Stimulated activated naive CD8-positive, alpha-beta T cell treated with anti-CD3 and anti-CD28 coated beads, Interleukin-15, Interleukin-2, amounts not matched to agents 100 ng/mL and 50 ng/mL, for 24 hours (primary cell): ENCODE results near the gene SAMD14.

Experiments used
- H3K27ac Mint-ChIP-seq: one replicate; pipeline ENCODE4 v1.8.0; 2021; ENCODE audit warnings: mild to moderate bottlenecking, mixed read lengths
- H3K27me3 Mint-ChIP-seq: one replicate; pipeline ENCODE4 v1.8.0; 2021; ENCODE audit warnings: mixed read lengths
- H3K36me3 Mint-ChIP-seq: one replicate; pipeline ENCODE4 v1.8.0; 2021; ENCODE audit warnings: low read depth, mixed read lengths
- H3K4me1 Mint-ChIP-seq: one replicate; pipeline ENCODE4 v1.8.0; 2021; ENCODE audit warnings: low read depth, mixed read lengths
- H3K4me3 Mint-ChIP-seq: one replicate; pipeline ENCODE4 v1.8.0; 2021; ENCODE audit warnings: mild to moderate bottlenecking, mixed read lengths
- H3K9me3 Mint-ChIP-seq: one replicate; pipeline ENCODE4 v1.8.0; 2021; ENCODE audit warnings: mixed read lengths

SAMD14 gene

DNA sequence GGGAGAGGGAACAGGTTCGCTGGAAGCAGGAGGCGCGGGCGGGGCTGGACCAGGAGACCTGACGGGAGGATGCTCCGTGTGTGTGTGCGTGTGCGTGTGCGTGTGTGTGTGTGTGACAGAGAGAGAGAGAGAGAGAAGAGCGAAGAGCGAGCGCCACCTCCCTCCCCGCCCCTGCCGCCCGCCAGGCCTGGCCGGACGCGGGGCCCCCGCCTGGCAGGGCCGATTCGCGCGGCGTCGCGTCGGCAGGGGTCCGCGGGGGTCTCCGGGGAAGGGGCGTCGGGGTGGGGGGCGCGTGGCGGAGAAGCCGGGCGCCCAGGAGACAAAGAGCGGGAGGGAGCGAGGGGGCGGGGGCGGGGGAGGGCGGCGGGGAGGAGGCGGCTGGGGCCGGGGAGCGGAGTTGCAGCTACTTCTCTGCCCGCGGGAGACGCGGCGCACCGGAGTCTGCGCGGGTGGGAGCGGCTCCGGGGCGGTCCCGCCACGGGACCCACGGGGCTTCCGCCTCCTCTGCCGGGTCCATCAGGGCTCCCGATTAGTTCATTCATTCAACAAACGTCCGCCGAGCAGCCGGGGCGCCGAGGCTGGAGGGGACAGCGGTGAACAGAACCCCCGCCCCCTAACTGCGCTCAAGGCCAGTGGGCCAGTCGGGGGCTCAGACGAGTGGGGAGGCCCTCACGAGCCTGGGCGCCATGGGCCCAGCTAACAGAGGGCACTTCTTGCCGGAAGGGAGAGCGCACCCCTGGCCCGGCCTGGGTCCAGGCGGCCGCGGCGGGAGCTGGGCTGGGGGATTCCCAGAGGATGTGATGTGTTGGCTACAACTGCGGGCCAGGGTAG, at the start of gene SAMD14:
Gene SAMD14 (minus strand): TSS at position 433 of the 831 bp plus-strand sequence. CDS start 5,201 bp downstream, outside the sequence.
- H3K4me3 Mint-ChIP-seq = peak within 1 kb of the TSS; percentile 63
- H3K4me1 Mint-ChIP-seq = peaks cover 31% of the 10 kb centered on the region
- peaks cover 13% of the 10 kb centered on the region for H3K27me3 Mint-ChIP-seq
- H3K36me3 Mint-ChIP-seq = peaks cover 7% of the 10 kb centered on the region
- no peaks in the 10 kb centered on the region for H3K9me3 Mint-ChIP-seq
- peak within 1 kb of the TSS; percentile 24 for H3K27ac Mint-ChIP-seq

DNA sequence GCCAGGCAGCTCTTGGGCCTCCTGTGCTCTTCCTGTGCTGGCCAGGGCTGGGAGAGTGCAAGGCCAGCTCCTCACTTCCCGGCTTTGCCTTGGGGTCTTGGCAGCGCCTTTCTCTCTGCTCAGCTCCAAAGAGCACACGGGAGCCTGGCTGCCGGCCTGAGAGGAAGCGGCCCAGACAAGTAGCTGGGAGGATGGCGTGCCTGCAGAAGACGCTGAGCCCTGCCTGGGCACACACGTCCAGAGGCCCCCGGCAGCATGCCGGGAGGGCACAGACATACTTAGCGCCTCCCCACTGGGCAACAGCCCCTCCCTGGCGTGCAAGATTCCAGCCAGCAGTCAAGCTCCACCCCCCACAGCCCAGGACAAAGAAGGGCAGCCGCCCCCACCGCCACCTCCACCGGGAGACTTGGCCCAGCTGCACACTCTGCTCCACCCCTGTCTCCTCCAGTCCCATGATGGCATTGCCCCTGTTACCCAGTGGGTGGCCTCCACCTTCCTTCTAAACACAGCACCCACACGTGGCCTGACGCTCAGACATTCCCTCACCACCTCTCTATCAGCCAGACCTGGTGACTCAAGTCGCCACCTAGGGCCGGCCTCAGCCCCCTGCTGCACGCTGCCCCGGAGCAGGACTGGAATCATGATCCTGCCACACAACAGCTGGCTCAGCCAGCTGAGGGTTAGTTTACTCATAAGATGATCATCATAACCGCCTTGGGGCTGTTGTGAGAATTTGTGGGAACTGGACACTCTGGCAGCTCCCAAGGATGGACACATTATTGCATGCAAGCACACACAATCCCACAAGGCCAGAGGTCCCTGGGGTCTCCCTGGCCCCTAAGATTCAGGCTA, 48.2 kb upstream of the SAMD14 start:
- Mint-ChIP-seq H3K27ac (peak overlapping the region; percentile 50), H3K36me3 (no peaks in the 10 kb centered on the region), H3K4me1 (peaks cover 7% of the 10 kb centered on the region), H3K27me3 (no peaks in the 10 kb centered on the region), H3K9me3 (no peaks in the 10 kb centered on the region), H3K4me3 (no peak overlapping the region)

DNA sequence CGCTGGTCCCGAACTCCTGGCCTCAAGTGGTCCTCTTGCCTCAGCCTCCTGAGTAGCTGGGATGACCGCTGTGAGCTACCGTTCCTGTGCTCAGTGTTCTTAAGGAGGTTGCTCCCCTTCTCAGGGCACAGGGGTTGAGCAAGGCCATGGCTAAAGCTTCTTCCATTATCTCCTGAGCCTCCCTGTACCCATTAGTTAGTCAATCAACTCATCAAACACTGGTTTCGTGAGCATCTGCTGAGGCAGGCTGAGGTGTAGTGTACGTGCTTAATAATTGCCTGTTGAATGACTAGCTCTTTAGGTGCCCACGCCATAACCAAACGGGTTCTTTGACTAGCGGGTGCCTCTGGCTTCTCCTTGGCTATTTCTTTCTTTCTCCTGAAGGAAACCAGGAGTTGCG, 47.5 kb upstream of the SAMD14 start:
- peaks cover 7% of the 10 kb centered on the region for H3K4me1 Mint-ChIP-seq
- no peaks in the 10 kb centered on the region for H3K36me3 Mint-ChIP-seq
- no peaks in the 10 kb centered on the region for H3K9me3 Mint-ChIP-seq
- no peaks in the 10 kb centered on the region for H3K27me3 Mint-ChIP-seq
- no peak overlapping the region for H3K27ac Mint-ChIP-seq
- no peak overlapping the region for H3K4me3 Mint-ChIP-seq

DNA sequence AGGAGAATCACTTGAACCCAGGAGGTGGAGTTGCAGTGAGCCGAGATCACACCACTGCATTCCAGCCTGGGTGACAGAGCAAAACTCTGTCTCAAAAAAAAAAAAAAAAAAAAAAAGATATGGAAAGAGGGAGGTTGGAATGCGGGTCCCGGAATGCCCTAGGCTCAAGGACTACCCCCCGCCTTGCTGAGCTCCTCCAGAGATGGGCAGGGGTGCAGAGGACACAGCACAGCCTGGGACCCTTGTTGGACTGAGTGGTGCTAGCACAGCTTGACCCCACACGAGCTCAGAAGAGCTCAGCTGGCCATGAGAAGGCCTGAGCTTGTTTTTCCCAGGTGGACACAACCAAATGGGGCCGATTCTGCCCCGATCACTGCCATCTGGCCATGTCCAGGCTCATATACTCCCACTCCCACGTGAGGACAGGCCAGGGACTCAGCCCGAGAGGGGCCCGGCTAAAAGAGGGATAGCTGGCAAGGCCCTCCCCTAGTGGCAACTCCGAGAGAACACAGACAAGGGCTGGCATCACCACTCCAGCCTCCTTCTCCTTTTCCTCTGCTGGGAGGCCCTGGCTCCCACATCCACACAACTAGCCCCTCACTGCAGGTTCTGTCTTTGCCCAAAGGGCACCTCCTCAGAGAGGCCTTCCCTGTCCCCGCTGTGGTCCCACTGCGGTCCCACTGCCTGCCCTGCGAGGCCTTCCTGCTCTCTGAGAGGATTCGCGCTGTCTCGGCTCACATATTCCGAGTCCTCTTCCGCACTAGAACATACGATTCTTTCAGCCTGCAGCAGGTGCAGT, 46.8 kb upstream of the SAMD14 start:
- Mint-ChIP-seq H3K27ac (no peak overlapping the region), H3K27me3 (no peaks in the 10 kb centered on the region), H3K4me1 (peaks cover 7% of the 10 kb centered on the region), H3K4me3 (no peak overlapping the region), H3K36me3 (no peaks in the 10 kb centered on the region), H3K9me3 (no peaks in the 10 kb centered on the region)

DNA sequence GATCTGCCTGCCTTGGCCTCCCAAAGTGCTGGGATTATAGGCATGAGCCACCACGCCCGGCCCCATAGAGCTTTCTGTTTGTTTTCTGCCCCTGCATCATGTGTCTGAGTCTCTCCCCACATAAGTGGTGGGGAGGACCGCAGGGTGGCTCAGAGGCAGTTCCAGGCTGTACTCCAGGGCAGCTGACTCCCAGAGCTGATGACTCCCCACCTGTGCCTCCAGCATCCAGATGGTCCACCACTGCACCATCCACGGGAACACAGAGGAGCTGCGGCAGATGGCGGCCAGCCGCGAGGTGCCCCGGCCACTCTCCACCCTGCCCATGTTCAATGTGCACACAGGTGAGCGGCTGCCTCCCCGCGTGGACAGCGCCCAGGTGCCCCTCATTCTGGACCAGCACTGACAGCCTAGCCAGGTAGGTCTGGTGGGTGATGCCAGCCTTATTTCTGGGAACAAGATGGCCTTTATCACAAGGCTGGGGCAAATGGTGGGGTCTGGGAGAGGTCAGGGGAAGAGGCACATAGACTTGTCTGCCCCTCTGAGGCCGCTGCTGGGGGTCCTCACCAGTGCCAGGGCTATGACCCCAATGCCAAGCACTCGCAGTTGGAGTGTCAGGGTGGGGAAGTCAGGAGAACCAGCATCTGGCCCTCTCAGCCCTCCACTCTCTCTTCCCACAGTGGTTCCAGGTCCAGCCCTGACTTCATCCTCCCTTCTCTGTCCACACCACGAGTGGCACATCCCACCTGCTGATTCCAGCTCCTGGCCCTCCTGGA, 45.3 kb upstream of the SAMD14 start:
- Mint-ChIP-seq H3K27ac (no peak overlapping the region), H3K4me3 (no peak overlapping the region), H3K36me3 (no peaks in the 10 kb centered on the region), H3K9me3 (no peaks in the 10 kb centered on the region), H3K4me1 (peaks cover 7% of the 10 kb centered on the region), H3K27me3 (no peaks in the 10 kb centered on the region)

DNA sequence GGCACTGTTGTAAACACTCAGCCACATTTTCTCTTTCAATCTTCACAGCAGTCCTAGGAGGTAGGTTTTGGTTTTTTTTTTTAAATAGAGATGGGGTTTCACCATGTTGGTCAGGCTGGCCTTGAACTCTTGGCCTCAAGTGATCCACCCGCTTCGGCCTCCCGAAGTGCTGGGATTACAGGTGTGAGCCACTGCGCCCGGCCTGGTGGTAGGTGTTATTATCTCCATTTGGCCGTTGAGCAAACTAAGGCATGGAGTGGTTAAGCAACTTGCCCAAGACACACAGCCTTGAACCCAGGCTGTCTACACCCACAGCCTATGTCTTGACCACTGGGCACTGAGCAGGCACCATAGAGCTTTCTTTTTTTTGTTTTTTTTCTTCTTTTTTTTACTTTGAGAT, 44.5 kb upstream of the SAMD14 start:
- no peaks in the 10 kb centered on the region for H3K36me3 Mint-ChIP-seq
- no peak overlapping the region for H3K4me3 Mint-ChIP-seq
- H3K9me3 Mint-ChIP-seq = no peaks in the 10 kb centered on the region
- H3K4me1 Mint-ChIP-seq = peaks cover 8% of the 10 kb centered on the region
- H3K27me3 Mint-ChIP-seq = no peaks in the 10 kb centered on the region
- H3K27ac Mint-ChIP-seq = no peak overlapping the region

DNA sequence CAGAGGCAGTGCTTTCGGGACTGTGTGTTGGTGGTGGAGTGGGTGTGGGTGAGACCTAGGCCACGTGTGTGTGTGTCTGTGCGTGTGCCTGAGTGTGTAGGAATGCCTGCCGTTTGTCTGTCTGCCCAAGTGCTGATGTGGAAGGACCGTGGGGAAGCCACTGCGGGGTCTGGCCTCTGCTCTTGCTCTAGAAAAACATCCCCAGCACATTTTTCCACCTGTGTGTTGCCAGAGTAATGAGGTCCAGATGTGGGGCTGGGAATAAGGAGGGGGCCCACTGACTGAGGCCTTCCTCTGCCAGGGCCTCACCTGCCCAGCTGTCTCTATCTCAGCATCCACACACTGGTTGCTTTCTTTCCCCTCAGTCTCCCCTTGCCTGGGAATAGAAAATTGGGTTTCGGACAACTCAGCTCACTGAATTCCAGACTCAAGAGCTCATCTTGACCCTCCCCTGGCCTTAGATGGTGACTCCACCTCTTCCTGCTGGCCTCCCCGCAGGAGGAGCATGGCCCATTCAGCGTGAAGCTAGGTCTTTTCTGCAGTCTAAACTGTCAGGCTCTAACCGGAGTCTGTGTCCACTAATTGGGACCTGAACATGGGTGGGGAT, 43.5 kb upstream of the SAMD14 start:
- Mint-ChIP-seq H3K27ac (no peak overlapping the region), H3K27me3 (no peaks in the 10 kb centered on the region), H3K4me3 (no peak overlapping the region)

DNA sequence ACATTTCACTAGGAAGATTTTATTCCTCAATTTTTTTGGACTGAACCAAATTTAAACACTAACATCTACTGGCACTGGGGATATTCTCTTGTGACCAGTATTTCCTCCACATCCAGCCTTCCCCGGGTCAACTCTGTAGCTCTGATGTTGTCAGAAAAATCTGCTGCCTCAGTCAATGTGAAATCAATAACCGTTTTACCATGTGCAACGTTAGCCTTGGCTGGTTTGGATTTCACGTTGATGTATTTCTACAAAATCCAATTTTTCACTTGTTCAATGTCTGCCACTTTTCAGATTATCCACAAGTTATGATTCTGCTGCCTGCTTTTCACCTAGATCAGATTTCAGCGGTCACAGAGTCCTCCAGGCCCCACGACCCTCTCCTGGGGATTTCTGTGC, 43.0 kb upstream of the SAMD14 start:
- Mint-ChIP-seq H3K27ac (no peak overlapping the region), H3K36me3 (no peaks in the 10 kb centered on the region), H3K27me3 (no peaks in the 10 kb centered on the region), H3K4me3 (no peak overlapping the region), H3K4me1 (peaks cover 12% of the 10 kb centered on the region), H3K9me3 (no peaks in the 10 kb centered on the region)

More for the DNA sequence above, 43.5 kb upstream of the SAMD14 start:
- Mint-ChIP-seq H3K36me3 (no peaks in the 10 kb centered on the region), H3K9me3 (no peaks in the 10 kb centered on the region), H3K4me1 (peaks cover 17% of the 10 kb centered on the region)

DNA sequence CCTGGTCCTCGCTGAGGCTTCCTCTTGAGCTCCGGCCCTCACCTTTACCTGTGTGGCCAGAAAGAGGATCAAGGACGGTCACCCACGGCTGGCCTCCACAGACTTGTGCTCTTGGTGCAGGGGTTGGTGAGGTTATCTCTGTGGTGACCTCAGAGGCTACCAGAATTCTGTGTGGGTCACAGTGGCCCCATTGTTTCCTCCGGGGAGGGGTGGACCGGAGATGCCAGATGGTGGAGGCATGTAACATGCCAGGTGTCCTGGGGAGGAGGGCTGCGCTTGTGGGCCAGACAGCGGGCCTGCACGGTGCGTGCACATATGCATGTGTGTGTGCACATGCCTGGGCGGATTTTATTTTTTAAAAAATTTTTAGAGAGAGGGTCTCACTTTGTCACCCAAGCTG, 42.2 kb upstream of the SAMD14 start:
- H3K27me3 Mint-ChIP-seq = no peaks in the 10 kb centered on the region
- no peak overlapping the region for H3K27ac Mint-ChIP-seq
- no peaks in the 10 kb centered on the region for H3K36me3 Mint-ChIP-seq
- no peak overlapping the region for H3K4me3 Mint-ChIP-seq
- peaks cover 11% of the 10 kb centered on the region for H3K4me1 Mint-ChIP-seq
- H3K9me3 Mint-ChIP-seq = no peaks in the 10 kb centered on the region

DNA sequence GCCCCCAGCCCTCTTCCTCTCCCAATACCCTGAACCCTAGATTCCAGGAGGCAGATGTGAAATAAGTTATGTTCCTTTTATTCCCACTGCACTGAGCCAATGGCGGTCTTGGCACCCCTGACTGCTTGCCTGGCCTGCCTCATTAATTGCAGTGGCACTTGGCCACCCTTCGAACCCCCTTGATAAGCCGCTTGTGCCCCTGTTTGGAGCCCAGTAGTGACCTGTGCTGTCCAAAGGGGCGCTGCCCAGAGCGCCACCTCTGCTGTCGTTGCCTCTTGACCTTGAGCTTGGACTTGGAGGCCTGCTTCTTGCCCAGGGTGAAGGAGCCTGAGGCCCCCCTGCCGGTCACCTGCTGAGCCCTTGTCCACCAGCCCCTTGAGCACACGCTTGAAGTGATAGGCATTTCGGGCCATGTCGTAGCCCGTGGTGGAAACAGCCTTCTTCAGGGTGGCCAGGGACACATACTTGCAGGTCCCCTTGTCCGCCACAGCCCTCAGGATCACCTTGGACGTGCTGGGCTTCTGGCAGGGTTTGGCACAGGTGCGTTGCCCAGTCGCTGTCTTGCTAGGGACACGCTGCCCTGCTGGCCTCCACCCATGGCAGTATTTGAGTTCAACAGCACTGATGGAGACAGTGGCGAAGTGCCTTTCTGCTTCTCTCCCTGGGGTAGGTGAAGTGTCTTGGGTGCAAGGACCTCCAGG, 41.6 kb upstream of the SAMD14 start:
- H3K9me3 Mint-ChIP-seq = no peaks in the 10 kb centered on the region
- no peaks in the 10 kb centered on the region for H3K27me3 Mint-ChIP-seq
- peaks cover 11% of the 10 kb centered on the region for H3K4me1 Mint-ChIP-seq
- no peak overlapping the region for H3K27ac Mint-ChIP-seq
- H3K4me3 Mint-ChIP-seq = no peak overlapping the region
- no peaks in the 10 kb centered on the region for H3K36me3 Mint-ChIP-seq

DNA sequence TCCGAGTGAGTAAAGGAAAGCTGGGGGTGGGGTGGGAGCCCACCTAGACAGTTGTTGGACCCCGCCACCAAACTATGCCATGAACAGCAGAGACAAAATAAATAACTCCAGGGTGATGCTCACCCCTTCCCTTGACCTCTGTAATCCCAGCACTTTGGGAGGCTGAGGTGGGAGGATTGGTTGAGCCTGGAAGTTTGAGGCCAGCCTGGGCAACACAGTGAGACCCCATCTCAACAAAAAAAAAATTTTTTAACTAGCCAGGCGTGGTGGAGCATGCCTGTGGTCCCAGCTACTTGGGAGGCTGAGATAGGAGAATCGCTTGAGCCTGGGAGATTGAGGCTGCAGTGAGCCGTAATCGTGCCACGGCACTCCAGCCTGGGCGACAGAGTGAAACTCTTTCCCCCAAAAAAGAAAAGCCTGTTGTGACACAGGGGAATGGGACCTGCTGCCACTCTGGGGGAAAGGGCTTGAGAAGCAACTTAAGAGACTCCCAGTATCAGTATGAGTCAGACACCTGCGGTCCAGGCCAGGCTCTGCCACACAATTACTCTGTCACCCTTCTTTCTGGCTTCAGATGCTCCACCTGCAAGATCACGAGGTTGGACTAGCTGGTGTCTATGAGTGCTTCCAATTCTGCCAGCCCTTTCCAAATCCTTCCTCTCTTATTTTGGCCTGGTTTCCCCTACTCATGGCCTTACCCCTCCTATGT, 40.9 kb upstream of the SAMD14 start:
- no peaks in the 10 kb centered on the region for H3K36me3 Mint-ChIP-seq
- no peak overlapping the region for H3K27ac Mint-ChIP-seq
- H3K4me3 Mint-ChIP-seq = no peak overlapping the region
- peaks cover 11% of the 10 kb centered on the region for H3K4me1 Mint-ChIP-seq
- no peaks in the 10 kb centered on the region for H3K9me3 Mint-ChIP-seq
- no peaks in the 10 kb centered on the region for H3K27me3 Mint-ChIP-seq

DNA sequence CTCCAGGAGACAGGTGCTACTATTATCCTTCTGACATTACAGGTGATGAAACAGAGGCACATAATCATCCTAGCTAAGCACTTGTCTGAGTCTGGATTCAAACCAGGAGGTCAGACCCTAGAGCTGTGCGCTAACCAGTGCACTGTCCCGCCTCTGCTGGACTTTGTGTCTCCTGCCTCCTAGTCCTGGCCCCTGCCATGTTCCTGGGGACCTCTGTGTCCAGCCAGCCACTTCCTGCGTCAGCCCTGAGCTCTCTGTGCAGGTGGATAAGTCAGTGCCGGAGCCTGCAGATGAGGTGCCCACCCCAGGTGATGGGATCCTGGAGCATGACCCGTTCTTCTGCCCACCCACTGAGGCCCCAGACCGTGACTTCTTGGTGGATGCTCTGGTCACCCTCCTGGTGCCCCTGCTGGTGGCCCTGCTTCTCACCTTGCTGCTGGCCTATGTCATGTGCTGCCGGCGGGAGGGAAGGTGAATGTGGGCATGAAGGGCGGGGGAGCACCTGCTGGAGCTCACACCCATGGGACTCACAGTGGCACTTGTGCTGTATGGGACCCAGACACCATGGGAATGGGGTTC, 40.0 kb upstream of the SAMD14 start:
- no peak overlapping the region for H3K27ac Mint-ChIP-seq
- H3K4me1 Mint-ChIP-seq = peaks cover 11% of the 10 kb centered on the region
- H3K36me3 Mint-ChIP-seq = no peaks in the 10 kb centered on the region
- no peaks in the 10 kb centered on the region for H3K27me3 Mint-ChIP-seq
- H3K9me3 Mint-ChIP-seq = no peaks in the 10 kb centered on the region
- no peak overlapping the region for H3K4me3 Mint-ChIP-seq
